ENCODE data around the gene ZDHHC21. TPM values are rescaled to one million over a fixed set of nuclear protein-coding genes. Genes with fewer than 3 reads are reported as not detected.

ZDHHC21 gene
- total RNA-seq, 1 experiment from 2014 or later = 9.0 TPM

DNA sequence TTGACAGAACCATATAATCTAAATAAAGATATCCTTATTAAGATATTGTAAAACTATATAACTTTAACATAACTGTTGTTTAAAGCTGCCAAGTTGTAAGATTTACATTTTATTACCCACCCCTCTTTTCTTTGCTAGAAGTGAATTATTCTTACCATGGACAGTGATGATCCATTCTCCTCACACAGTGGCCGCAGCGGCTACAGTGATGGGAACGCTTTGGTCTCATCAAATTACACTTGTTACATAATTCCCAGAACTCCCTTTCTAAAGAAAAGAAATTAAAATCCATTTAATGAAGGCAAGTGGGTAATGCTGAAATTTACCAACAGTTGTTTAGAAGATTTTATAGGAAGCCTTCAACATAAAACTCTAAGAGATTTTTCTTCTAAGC is 31.2 kb downstream of the ZDHHC21 start:
- Mint-ChIP-seq H3K4me1 (peaks cover 0 to 2% of the 10 kb centered on the region in 2 experiments; a peak in 1 of 4 replicates), H3K27me3 (ENCODE audit: low read depth) (no peaks in the 10 kb centered on the region)
- H4K20me1 ChIP-seq (ENCODE audit: control insufficient read depth, insufficient read depth, insufficient read length) = no peaks in the 10 kb centered on the region

More for the DNA sequence above, 31.2 kb downstream of the ZDHHC21 start:
- TF ChIP-seq, protein P1, sequence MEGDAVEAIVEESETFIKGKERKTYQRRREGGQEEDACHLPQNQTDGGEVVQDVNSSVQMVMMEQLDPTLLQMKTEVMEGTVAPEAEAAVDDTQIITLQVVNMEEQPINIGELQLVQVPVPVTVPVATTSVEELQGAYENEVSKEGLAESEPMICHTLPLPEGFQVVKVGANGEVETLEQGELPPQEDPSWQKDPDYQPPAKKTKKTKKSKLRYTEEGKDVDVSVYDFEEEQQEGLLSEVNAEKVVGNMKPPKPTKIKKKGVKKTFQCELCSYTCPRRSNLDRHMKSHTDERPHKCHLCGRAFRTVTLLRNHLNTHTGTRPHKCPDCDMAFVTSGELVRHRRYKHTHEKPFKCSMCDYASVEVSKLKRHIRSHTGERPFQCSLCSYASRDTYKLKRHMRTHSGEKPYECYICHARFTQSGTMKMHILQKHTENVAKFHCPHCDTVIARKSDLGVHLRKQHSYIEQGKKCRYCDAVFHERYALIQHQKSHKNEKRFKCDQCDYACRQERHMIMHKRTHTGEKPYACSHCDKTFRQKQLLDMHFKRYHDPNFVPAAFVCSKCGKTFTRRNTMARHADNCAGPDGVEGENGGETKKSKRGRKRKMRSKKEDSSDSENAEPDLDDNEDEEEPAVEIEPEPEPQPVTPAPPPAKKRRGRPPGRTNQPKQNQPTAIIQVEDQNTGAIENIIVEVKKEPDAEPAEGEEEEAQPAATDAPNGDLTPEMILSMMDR (conservative IDR thresholded peaks at IDR 0.05) = no peak
- H3K9me3 Mint-ChIP-seq = peaks cover 0 to 2% of the 10 kb centered on the region in 2 experiments; a peak in 2 of 5 replicates
- Histone ChIP-seq H2AFZ (ENCODE audit: low read length) (no peak overlapping the region), H4K8ac (replicated peaks; ENCODE audit: insufficient read length, low read depth, low read length) (no peak overlapping the region), H3K9me3 (ENCODE audit: control insufficient read depth, low read depth, low read length) (no peaks in the 10 kb centered on the region), H3K23ac (ENCODE audit: insufficient read length, low read depth, low read length) (no peak overlapping the region), H3K23me2 (ENCODE audit: insufficient read length, low read depth, low read length, poor library complexity, severe bottlenecking) (no peaks in the 10 kb centered on the region), H3K18ac (ENCODE audit: insufficient read length, low read depth, low read length) (no peak overlapping the region), H3K79me2 (ENCODE audit: insufficient read depth, low read length) (no peaks in the 10 kb centered on the region), H2BK15ac (ENCODE audit: low read depth, low read length) (no peak overlapping the region), H3K27ac (ENCODE audit: insufficient read length, low read depth, low read length) (no peak overlapping the region), H2BK5ac (ENCODE audit: insufficient read length, low read length) (no peak overlapping the region), H3K79me1 (ENCODE audit: insufficient read depth, low read depth, low read length, poor library complexity, severe bottlenecking) (no peaks in the 10 kb centered on the region), H2BK120ac (ENCODE audit: low read depth, low read length, poor library complexity, severe bottlenecking) (no peak overlapping the region), H3K14ac (ENCODE audit: insufficient read depth, low read length) (no peak overlapping the region), H3K27me3 (ENCODE audit: insufficient read depth, low read length) (no peaks in the 10 kb centered on the region), H3K4me1 (ENCODE audit: insufficient read depth, low read length) (no peaks in the 10 kb centered on the region), H2BK20ac (ENCODE audit: low read depth, low read length, poor library complexity, severe bottlenecking) (no peak overlapping the region), H3K9ac (ENCODE audit: extremely low read depth, insufficient read length, low read length) (no peak overlapping the region), H2BK12ac (ENCODE audit: insufficient read length, low read depth, low read length) (no peak overlapping the region), H2AK5ac (ENCODE audit: insufficient read length, low read length) (no peak overlapping the region), H3T11ph (ENCODE audit: low read length) (no peak overlapping the region), H3K4me2 (ENCODE audit: insufficient read depth, insufficient read length, low read length) (no peak overlapping the region), H3K4ac (ENCODE audit: low read depth, low read length) (no peak overlapping the region), H4K5ac (ENCODE audit: insufficient read length, low read depth, low read length) (no peak overlapping the region), H4K91ac (ENCODE audit: insufficient read length, low read depth, low read length) (no peak overlapping the region), H3K56ac (ENCODE audit: insufficient read length, low read depth, low read length) (no peak overlapping the region)
- DNase-seq = no peak
- no CpG with 5 or more reads among the region's 3 CpGs for WGBS (ENCODE audit: extremely low coverage, insufficient read length, low lambda C conversion rate)
- no peak overlapping the region for H3K27ac Mint-ChIP-seq
- no peak overlapping the region for H3K4me3 Mint-ChIP-seq
- peaks cover 15 to 27% (median 16%) of the 10 kb centered on the region in 3 experiments for H3K36me3 Mint-ChIP-seq (ENCODE audit: insufficient read depth in 1 of 3, low read depth in 3 of 3)
